PC-9 (cell line): ENCODE data around the gene IGSF21.

ENCODE experiments used
- EZH2 ChIP-seq: fragments of 200-600 bp; sonication (generic); IDR thresholded peaks from 2 replicates; pipeline ENCODE4 v1.8.0; 2017; ENCODE audit warnings: antibody characterized with exemption, low read depth
- TF ChIP-seq, protein P1 (sequence below): fragments of 200-600 bp; sonication (generic); conservative IDR thresholded peaks from 2 replicates; pipeline ENCODE4 v1.6.1; 2017; ENCODE audit warnings: mixed run types, antibody characterized with exemption, mild to moderate bottlenecking, moderate library complexity

DNA sequence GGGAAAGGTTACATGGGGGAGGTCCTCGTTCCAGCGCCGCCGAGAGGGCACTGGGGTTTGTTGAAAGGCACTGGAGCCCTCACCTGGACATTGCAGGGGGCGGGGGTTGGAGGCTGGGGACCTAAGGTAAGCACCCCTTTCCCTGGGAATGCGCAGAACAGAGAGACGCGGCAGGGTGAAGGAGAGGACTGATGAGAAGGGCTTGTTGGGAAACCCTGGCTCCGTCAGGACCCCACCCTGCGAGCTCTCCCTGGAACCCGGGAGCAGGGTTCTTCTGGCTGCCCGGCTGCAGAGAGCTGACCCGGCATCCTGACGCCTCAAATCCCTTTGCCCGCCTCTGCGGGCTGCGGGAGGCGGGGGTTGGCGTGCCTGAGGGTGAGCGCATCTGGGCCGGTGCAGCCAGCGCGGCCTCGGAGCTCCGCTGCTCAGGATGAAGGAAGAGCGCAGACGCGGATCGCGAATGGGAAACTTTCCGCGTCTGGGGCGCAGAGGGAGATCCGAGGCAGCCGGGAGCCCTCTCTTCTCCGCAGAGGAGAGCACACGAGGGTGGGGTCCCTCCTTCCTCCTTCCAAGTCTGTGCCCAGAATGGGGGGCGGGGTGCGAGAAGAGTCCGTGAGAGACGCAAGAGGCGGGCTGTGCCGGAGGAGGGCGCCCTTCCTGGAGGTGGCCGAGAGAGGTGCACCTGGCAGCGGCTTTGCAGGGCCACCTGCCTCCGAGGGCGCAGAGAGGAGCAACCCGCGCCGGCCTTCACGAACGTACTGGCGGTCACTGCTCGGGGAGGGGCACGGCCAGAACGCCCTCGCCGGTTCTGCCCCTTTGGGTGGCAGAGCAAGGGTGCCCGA, 2.4 kb downstream of the IGSF21 start:
- TF ChIP-seq, protein P1, sequence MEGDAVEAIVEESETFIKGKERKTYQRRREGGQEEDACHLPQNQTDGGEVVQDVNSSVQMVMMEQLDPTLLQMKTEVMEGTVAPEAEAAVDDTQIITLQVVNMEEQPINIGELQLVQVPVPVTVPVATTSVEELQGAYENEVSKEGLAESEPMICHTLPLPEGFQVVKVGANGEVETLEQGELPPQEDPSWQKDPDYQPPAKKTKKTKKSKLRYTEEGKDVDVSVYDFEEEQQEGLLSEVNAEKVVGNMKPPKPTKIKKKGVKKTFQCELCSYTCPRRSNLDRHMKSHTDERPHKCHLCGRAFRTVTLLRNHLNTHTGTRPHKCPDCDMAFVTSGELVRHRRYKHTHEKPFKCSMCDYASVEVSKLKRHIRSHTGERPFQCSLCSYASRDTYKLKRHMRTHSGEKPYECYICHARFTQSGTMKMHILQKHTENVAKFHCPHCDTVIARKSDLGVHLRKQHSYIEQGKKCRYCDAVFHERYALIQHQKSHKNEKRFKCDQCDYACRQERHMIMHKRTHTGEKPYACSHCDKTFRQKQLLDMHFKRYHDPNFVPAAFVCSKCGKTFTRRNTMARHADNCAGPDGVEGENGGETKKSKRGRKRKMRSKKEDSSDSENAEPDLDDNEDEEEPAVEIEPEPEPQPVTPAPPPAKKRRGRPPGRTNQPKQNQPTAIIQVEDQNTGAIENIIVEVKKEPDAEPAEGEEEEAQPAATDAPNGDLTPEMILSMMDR: no peak
- no peak for TF ChIP-seq EZH2
